HG03575 (cell line): Measurements from ENCODE around the gene PDE3A.

Experiments
- ATAC-seq: cut with Tn5 transposase; IDR thresholded peaks from one replicate; pipeline ENCODE4 v1.9.1; 2021; ENCODE audit not compliant: unreplicated experiment, insufficient number of reproducible peaks, low FRiP score; ENCODE audit errors: extremely low read depth

Gene PDE3A

GRCh38 chr12:20624718-20625117 is 256.4 kb downstream of the PDE3A start:
- ATAC-seq: no peak

- no peak for ATAC-seq
Measured at GRCh38 chr12:20625531-20625930, 257.2 kb downstream of the PDE3A start.

GRCh38 chr12:20627001-20627588 is 258.8 kb downstream of the PDE3A start:
- no peak for ATAC-seq

- no peak for ATAC-seq
Measured at GRCh38 chr12:20628226-20628787, 260.0 kb downstream of the PDE3A start.

- ATAC-seq: no peak
Measured at GRCh38 chr12:20628999-20629398, 260.7 kb downstream of the PDE3A start.

GRCh38 chr12:20629414-20630156 is 261.2 kb downstream of the PDE3A start:
- no peak for ATAC-seq

GRCh38 chr12:20631711-20632110 is 263.4 kb downstream of the PDE3A start:
- ATAC-seq: no peak

GRCh38 chr12:20641106-20641505 is 272.8 kb downstream of the PDE3A start:
- no peak for ATAC-seq

- no peak for ATAC-seq
Measured at GRCh38 chr12:20643822-20644221, 275.5 kb downstream of the PDE3A start.

- ATAC-seq: no peak
Measured at GRCh38 chr12:20646239-20646827, 278.0 kb downstream of the PDE3A start.

GRCh38 chr12:20653871-20654270 is 285.5 kb downstream of the PDE3A start:
- no peak for ATAC-seq

GRCh38 chr12:20656600-20656999 is 288.3 kb downstream of the PDE3A start:
- no peak for ATAC-seq

GRCh38 chr12:20657496-20657895 is 289.2 kb downstream of the PDE3A start:
- no peak for ATAC-seq

- no peak for ATAC-seq
Measured at GRCh38 chr12:20681334-20681733, 313.0 kb downstream of the PDE3A start.

GRCh38 chr12:20695232-20695631 is 326.9 kb downstream of the PDE3A start, which contains the start of gene SLCO1C1:
SLCO1C1 (plus strand) TSS chr12:20695332; CDS start chr12:20699577, 4,245 bp downstream.
- no peak for ATAC-seq

GRCh38 chr12:20696181-20696905 is 328.0 kb downstream of the PDE3A start:
- ATAC-seq: no peak

- no peak for ATAC-seq
Measured at GRCh38 chr12:20701106-20701505, 332.8 kb downstream of the PDE3A start.

- no peak for ATAC-seq
Measured at GRCh38 chr12:20704860-20705259, 336.5 kb downstream of the PDE3A start.

- no peak for ATAC-seq
Measured at GRCh38 chr12:20711846-20712245, 343.5 kb downstream of the PDE3A start.
